ENCODE measurements around the gene FARP1. TPM values are rescaled to one million over a fixed set of nuclear protein-coding genes. Genes with fewer than 3 reads are reported as not detected.

The FARP1 gene
- total RNA-seq, 4 donors from 2014 or later: 28.3 to 69.2 (median 36.4) TPM

DNA sequence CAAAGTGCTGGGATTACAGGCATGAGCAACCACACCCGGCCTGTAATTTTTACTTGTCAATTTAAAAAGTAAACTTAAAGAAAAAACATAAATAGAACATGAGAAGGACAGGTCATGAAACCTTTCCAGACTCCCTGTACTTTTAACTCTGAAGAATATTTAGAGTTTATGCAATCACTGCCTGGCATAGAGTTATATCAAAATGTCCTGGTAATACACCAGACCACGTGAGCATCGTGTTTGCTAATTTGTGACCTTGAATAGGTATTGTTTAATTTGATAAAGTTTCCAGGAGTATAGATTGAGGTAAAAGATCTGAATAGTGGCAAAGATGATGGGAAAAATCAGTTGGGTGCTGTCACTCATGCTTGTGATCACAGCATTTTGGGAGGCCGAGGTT, 115.3 kb downstream of the FARP1 start:
- Histone ChIP-seq H3K4me3 (no peak overlapping the region), H3K27ac (no peak overlapping the region), H3K4me1 (peaks cover 0 to 20% (median 4%) of the 10 kb centered on the region in 3 donors), H3K27me3 (no peaks in the 10 kb centered on the region), H3K9me3 (no peaks in the 10 kb centered on the region), H3K36me3 (no peaks in the 10 kb centered on the region)
- WGBS, 2 donors (ENCODE audit: low coverage in 1 of 2): 80 to 97% methylated on average over 1 to 4 of the region's 4 CpGs
- ATAC-seq: no peak
- TF ChIP-seq EP300 (IDR thresholded peaks at IDR 0.05) (no peak), POLR2A (IDR thresholded peaks at IDR 0.05) (no peak), POLR2AphosphoS5 (IDR thresholded peaks at IDR 0.05) (no peak)
- TF ChIP-seq, protein P1, sequence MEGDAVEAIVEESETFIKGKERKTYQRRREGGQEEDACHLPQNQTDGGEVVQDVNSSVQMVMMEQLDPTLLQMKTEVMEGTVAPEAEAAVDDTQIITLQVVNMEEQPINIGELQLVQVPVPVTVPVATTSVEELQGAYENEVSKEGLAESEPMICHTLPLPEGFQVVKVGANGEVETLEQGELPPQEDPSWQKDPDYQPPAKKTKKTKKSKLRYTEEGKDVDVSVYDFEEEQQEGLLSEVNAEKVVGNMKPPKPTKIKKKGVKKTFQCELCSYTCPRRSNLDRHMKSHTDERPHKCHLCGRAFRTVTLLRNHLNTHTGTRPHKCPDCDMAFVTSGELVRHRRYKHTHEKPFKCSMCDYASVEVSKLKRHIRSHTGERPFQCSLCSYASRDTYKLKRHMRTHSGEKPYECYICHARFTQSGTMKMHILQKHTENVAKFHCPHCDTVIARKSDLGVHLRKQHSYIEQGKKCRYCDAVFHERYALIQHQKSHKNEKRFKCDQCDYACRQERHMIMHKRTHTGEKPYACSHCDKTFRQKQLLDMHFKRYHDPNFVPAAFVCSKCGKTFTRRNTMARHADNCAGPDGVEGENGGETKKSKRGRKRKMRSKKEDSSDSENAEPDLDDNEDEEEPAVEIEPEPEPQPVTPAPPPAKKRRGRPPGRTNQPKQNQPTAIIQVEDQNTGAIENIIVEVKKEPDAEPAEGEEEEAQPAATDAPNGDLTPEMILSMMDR (IDR thresholded peaks at IDR 0.05): no peak

DNA sequence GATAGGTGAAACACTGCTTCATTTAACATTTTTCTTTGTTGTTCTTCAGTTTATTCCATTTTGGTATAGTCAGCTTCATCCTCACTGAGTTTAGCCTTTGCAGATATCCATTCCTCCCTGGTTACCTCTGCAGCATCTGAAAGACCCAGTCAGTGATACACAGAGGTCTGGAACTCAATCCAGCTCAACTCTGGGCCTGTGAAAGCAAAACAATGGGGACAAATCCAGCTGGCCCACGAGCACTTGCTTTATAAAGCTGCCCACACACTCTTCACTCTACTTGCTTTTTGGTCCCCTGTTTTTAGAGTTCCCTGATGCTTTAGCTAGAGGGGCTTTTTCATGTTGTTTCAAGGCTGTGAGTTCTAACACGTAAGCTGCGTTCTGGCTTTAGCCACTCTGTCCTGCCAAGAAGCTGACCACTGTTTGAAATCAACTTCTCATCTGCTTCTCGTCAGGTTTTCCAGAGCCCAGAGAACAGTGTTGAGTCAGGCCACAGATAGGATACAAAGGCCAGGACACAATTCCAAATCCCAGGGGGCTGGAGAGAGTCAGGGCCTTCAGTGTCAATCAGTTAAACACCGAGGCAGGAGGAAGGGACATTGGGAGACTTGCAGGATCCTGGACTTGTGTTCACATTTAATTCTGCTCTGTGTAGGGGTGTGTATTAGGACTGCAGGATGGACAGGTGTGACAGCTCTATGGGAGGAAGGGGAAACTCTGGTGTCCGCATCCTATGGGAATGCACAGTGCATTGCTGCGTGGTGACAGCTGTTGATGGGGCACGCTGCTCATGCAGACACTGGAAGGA, 117.7 kb downstream of the FARP1 start:
- Histone ChIP-seq H3K4me3 (no peak overlapping the region), H3K27ac (peak overlapping the region in 2 of 4 donors; percentile 13 to 26), H3K9me3 (no peaks in the 10 kb centered on the region), H3K4me1 (peaks cover 0 to 15% (median 4%) of the 10 kb centered on the region in 3 donors), H3K36me3 (no peaks in the 10 kb centered on the region), H3K27me3 (no peaks in the 10 kb centered on the region)
- 8 to 68% methylated on average over 1 to 7 of the region's 8 CpGs for WGBS, 2 donors (ENCODE audit: low coverage in 1 of 2)
- TF ChIP-seq EP300 (IDR thresholded peaks at IDR 0.05) (no peak), POLR2AphosphoS5 (IDR thresholded peaks at IDR 0.05) (no peak), POLR2A (IDR thresholded peaks at IDR 0.05) (no peak)
- TF ChIP-seq, protein P1 (IDR thresholded peaks at IDR 0.05): no peak
- no peak for ATAC-seq

DNA sequence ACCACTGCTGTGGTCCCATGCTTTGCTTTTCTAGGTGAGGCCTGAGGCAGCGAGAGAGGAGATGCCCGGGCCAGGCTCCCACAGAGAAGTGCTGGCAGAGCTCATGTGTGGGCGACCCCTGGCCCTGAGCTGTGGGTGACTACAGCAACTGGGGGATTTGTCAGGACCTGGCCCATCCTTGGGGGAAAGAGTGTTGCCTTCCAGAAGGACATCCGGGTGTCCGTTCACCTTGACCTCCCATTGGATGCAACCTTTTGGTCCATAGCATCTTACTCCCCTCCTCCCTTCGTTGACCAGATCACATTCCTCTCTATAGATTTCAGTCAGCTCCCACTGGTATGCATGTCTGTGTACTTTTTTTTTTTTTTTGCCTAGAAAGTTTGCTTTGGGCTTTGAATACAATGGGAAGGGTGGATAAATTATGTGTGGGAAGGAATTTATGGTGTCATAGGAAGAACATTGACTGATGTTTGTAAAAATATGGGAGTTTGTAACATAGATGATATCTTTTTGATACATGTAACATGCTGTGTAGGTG, 118.3 kb downstream of the FARP1 start:
- TF ChIP-seq POLR2AphosphoS5 (IDR thresholded peaks at IDR 0.05): no peak
- TF ChIP-seq, protein P1 (IDR thresholded peaks at IDR 0.05): no peak
- no peak for TF ChIP-seq POLR2A (IDR thresholded peaks at IDR 0.05)
- no peak for TF ChIP-seq EP300 (IDR thresholded peaks at IDR 0.05)
- Histone ChIP-seq H3K9me3 (no peaks in the 10 kb centered on the region), H3K36me3 (no peaks in the 10 kb centered on the region), H3K27me3 (no peaks in the 10 kb centered on the region), H3K4me1 (peaks cover 0 to 20% (median 4%) of the 10 kb centered on the region in 3 donors), H3K27ac (peak overlapping the region in 1 of 4 donors; percentile 26), H3K4me3 (no peak overlapping the region)
- no peak for ATAC-seq
- WGBS, 2 donors (ENCODE audit: low coverage in 1 of 2): 86 to 100% methylated on average over 1 to 3 of the region's 6 CpGs

DNA sequence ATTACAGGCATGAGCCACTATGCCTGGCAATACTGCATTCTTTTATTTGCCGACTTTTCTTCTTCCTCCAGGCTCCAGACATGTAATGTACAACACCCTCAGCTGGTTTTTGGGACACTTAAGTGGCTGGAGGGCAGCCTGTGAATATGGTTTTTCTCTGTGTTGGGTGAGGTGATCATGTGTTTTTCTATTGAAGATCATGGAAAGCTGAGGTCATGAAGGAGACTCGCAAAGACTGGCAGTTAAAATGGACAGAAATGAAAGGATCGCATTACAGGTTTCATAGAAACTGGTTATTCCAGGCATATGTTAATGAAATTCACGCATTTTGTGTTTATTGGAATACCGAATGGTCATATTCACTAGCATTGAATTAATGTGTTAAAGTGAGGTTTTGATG, 119.4 kb downstream of the FARP1 start:
- Histone ChIP-seq H3K36me3 (no peaks in the 10 kb centered on the region), H3K4me1 (peaks cover 0 to 30% (median 7%) of the 10 kb centered on the region in 3 donors), H3K27me3 (no peaks in the 10 kb centered on the region), H3K4me3 (no peak overlapping the region), H3K9me3 (no peaks in the 10 kb centered on the region), H3K27ac (no peak overlapping the region)
- TF ChIP-seq POLR2AphosphoS5 (IDR thresholded peaks at IDR 0.05) (no peak), POLR2A (IDR thresholded peaks at IDR 0.05) (no peak)
- ATAC-seq: no peak
- WGBS, 2 donors (ENCODE audit: low coverage in 1 of 2): 92 to 95% methylated on average over 4 to 5 of the region's 5 CpGs

DNA sequence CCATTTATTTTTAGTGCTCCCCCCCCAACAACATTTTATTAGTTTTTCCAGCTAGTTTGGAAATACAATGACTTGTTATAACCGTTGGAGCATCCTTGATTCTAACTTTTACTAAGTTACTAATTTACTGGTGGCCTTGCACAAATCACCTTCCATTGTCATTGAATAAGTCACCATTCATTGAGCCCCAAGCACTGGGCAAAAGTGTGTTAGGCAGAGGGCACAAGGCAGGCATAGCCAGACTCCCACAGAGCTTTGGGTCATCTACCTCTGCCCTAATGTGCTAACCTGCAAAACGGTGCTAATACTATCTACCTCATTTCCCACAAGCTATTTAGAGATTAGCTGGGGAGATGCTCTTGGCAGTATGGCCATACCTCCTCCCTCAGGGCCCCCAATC, 120.9 kb downstream of the FARP1 start:
- Histone ChIP-seq H3K27ac (no peak overlapping the region), H3K4me1 (peaks cover 0 to 38% (median 9%) of the 10 kb centered on the region in 3 donors), H3K4me3 (no peak overlapping the region), H3K27me3 (no peaks in the 10 kb centered on the region), H3K9me3 (no peaks in the 10 kb centered on the region), H3K36me3 (no peaks in the 10 kb centered on the region)
- WGBS, 2 donors (ENCODE audit: low coverage in 1 of 2): 83 to 100% methylated on average over 2 of the region's 2 CpGs
- ATAC-seq: no peak
- TF ChIP-seq POLR2AphosphoS5 (IDR thresholded peaks at IDR 0.05): no peak
- TF ChIP-seq POLR2A (IDR thresholded peaks at IDR 0.05): no peak
- no peak for TF ChIP-seq EP300 (IDR thresholded peaks at IDR 0.05)
- TF ChIP-seq, protein P1 (IDR thresholded peaks at IDR 0.05): no peak

Data from gastroesophageal sphincter (tissue), 4 donors.